PFSK-1 (cell line): ENCODE measurements around the gene CRYBA4.

Experiments
- FOXP2 ChIP-seq: optimal IDR thresholded peaks from 2 replicates; pipeline ENCODE3; 2011; ENCODE audit warnings: borderline replicate concordance, control low read depth, inconsistent platforms; ENCODE audit not compliant: insufficient read depth; ENCODE audit errors: extremely low read length, extremely low read depth
- POLR2AphosphoS5 ChIP-seq: IDR thresholded peaks from 2 replicates; pipeline ENCODE4 v1.6.1; 2012; ENCODE audit warnings: low read depth, mild to moderate bottlenecking, control low read depth, low read length, moderate library complexity
- REST ChIP-seq, 2 experiments: IDR thresholded peaks; 2 replicates each; pipeline versions ENCODE4 v1.6.1 to v1.8.0; 2011 to 2012; ENCODE audit warnings: low read depth in 2 of 2, low read length in 2 of 2, control low read depth in 1 of 2, inconsistent platforms in 1 of 2, mild to moderate bottlenecking in 1 of 2, moderate library complexity in 1 of 2; ENCODE audit not compliant: insufficient read depth in 1 of 2
- SIN3A ChIP-seq: IDR thresholded peaks from 2 replicates; pipeline ENCODE4 v1.6.1; 2012; ENCODE audit warnings: mild to moderate bottlenecking, low read length, moderate library complexity, borderline replicate concordance; ENCODE audit not compliant: insufficient read depth
- TAF1 ChIP-seq: IDR thresholded peaks from 2 replicates; pipeline ENCODE4 v1.6.1; 2012; ENCODE audit warnings: low read length, control low read depth, borderline replicate concordance; ENCODE audit not compliant: insufficient read depth

The CRYBA4 gene

GRCh38 chr22:26623984-26624383, 2.2 kb downstream of the CRYBA4 start:
- TF ChIP-seq POLR2AphosphoS5 (no peak), REST (IDR thresholded peaks at IDR 0.05; ENCODE audit: insufficient read depth in 1 of 2, low read depth in 2 of 2, low read length in 2 of 2) (no peak), FOXP2 (no peak), TAF1 (no peak), SIN3A (no peak)

- TF ChIP-seq REST (IDR thresholded peaks at IDR 0.05; ENCODE audit: insufficient read depth in 1 of 2, low read depth in 2 of 2, low read length in 2 of 2) (no peak), SIN3A (no peak), FOXP2 (no peak), TAF1 (no peak), POLR2AphosphoS5 (no peak)
Measured at GRCh38 chr22:26624803-26625202, 3.0 kb downstream of the CRYBA4 start.

GRCh38 chr22:26629988-26630761, 8.4 kb downstream of the CRYBA4 start:
- no peak for TF ChIP-seq POLR2AphosphoS5
- TF ChIP-seq SIN3A: no peak
- TF ChIP-seq REST (IDR thresholded peaks at IDR 0.05; ENCODE audit: insufficient read depth in 1 of 2, low read depth in 2 of 2, low read length in 2 of 2): no peak
- TF ChIP-seq TAF1: no peak
- TF ChIP-seq FOXP2: no peak

- no peak for TF ChIP-seq REST (IDR thresholded peaks at IDR 0.05; ENCODE audit: insufficient read depth in 1 of 2, low read depth in 2 of 2, low read length in 2 of 2)
- TF ChIP-seq POLR2AphosphoS5: no peak
- no peak for TF ChIP-seq FOXP2
- TF ChIP-seq TAF1: no peak
- no peak for TF ChIP-seq SIN3A
Measured at GRCh38 chr22:26631282-26631681, 9.5 kb downstream of the CRYBA4 start.
